HepG2 (cell line): Measurements from ENCODE around the gene SPARC.

ENCODE experiments used
- CHD2 ChIP-seq: IDR thresholded peaks from 2 replicates; pipeline ENCODE4 v1.6.1; 2011; ENCODE audit warnings: low read depth, low read length, improper control_type of control experiment
- ZBTB21 ChIP-seq: sonication (generic); formaldehyde crosslinking; IDR thresholded peaks from 2 replicates; pipeline ENCODE4 v1.4.0; 2020; ENCODE audit warnings: missing genetic modification reagents
- ZZZ3 ChIP-seq: sonication (generic); formaldehyde crosslinking; IDR thresholded peaks from 2 replicates; pipeline ENCODE4 v1.4.0; 2020; ENCODE audit warnings: missing genetic modification reagents, mild to moderate bottlenecking, borderline replicate concordance

DNA sequence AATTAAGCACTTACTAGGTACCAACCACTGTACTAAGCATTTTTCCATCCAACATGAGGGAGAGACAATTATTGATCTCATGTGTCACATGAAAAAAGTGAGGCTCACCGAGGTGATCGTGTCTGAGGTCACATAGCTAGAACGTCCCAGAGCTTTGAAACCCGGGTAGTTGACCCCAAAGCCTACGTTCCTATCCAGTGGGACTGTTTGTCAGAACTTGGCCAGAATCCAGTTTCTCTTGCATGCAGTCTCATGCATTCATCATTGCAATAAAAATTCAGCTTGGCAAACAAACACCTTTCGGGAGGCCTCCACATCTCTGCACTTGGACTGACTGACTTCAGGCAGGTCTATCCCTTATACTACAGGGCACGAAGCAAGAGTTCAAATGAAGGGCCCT, 72.2 kb downstream of the SPARC start:
- no peak for TF ChIP-seq ZZZ3 (CRISPR knock-in tag)
- no peak for TF ChIP-seq ZBTB21 (CRISPR knock-in tag)
- no peak for TF ChIP-seq CHD2
